ENCODE measurements around the gene TMEM178A.

DNA sequence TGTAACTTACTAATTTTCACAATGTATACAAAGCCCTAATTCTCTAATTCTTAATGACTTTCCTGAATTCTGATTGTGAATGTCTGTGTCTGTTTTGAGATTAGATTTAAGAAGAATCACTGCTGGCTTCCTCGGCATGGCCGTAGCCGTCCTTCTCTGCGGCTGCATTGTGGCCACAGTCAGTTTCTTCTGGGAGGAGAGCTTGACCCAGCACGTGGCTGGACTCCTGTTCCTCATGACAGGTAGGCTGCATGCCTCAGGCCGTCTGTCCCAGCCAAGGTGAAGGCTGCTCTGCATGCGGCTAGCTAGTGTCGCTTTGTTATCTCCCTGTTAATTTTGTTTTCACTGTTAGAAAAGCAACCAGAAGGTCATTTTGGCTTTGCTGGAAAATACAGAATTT lies 41.2 kb downstream of the TMEM178A start:
- TF ChIP-seq, protein P1, sequence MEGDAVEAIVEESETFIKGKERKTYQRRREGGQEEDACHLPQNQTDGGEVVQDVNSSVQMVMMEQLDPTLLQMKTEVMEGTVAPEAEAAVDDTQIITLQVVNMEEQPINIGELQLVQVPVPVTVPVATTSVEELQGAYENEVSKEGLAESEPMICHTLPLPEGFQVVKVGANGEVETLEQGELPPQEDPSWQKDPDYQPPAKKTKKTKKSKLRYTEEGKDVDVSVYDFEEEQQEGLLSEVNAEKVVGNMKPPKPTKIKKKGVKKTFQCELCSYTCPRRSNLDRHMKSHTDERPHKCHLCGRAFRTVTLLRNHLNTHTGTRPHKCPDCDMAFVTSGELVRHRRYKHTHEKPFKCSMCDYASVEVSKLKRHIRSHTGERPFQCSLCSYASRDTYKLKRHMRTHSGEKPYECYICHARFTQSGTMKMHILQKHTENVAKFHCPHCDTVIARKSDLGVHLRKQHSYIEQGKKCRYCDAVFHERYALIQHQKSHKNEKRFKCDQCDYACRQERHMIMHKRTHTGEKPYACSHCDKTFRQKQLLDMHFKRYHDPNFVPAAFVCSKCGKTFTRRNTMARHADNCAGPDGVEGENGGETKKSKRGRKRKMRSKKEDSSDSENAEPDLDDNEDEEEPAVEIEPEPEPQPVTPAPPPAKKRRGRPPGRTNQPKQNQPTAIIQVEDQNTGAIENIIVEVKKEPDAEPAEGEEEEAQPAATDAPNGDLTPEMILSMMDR (IDR thresholded peaks at IDR 0.05) = no peak
- TF ChIP-seq POLR2A (IDR thresholded peaks at IDR 0.05) = no peak
